GM23338 (cell line): ENCODE results near the gene RIOX2. TPM values are rescaled to one million over a fixed set of nuclear protein-coding genes. Genes with fewer than 3 reads are reported as not detected.

Source experiments
- ATAC-seq: fragments of 200-7000 bp; cut with Tn5 transposase; 3 replicates; pipeline ENCODE4 v1.9.1; 2020
- DNase-seq: peaks from one replicate; pipeline ENCODE4 v3.0.0-alpha.2; 2015; ENCODE audit warnings: low spot score
- H2AFZ ChIP-seq: fragments of 200-600 bp; sonication (generic); 2 replicates; pipeline ENCODE4 v1.8.0; 2016; ENCODE audit warnings: antibody characterized with exemption, mild to moderate bottlenecking, moderate library complexity
- H3F3A ChIP-seq: fragments of 200-600 bp; sonication (generic); replicated peaks from 2 replicates; pipeline ENCODE4 v1.8.0; 2017; ENCODE audit warnings: antibody characterized with exemption, mixed run types, low read depth
- H3K27ac ChIP-seq: fragments of 200-600 bp; sonication (generic); 2 replicates; pipeline ENCODE4 v1.6.1; 2016; ENCODE audit warnings: low read depth
- H3K27me3 ChIP-seq: fragments of 200-600 bp; sonication (generic); 2 replicates; pipeline ENCODE4 v1.8.0; 2016; ENCODE audit warnings: mild to moderate bottlenecking, mixed run types, moderate library complexity; ENCODE audit not compliant: insufficient read depth
- H3K36me3 ChIP-seq: fragments of 200-600 bp; sonication (generic); 2 replicates; pipeline ENCODE4 v1.8.0; 2016; ENCODE audit warnings: mild to moderate bottlenecking; ENCODE audit not compliant: insufficient read depth
- H3K4me1 ChIP-seq: fragments of 200-600 bp; sonication (generic); 2 replicates; pipeline ENCODE4 v1.8.0; 2016; ENCODE audit warnings: mild to moderate bottlenecking, moderate library complexity; ENCODE audit not compliant: insufficient read depth
- H3K4me2 ChIP-seq: fragments of 200-600 bp; sonication (generic); 2 replicates; pipeline ENCODE4 v1.7.1; 2017; ENCODE audit warnings: mixed run types
- H3K4me3 ChIP-seq: fragments of 200-600 bp; sonication (generic); 2 replicates; pipeline ENCODE4 v1.6.1; 2016; ENCODE audit warnings: mixed run types
- H3K79me2 ChIP-seq: fragments of 200-600 bp; sonication (generic); replicated peaks from 2 replicates; pipeline ENCODE4 v1.8.0; 2017; ENCODE audit warnings: mild to moderate bottlenecking; ENCODE audit not compliant: insufficient read depth
- H3K9me2 ChIP-seq: fragments of 200-600 bp; sonication (generic); 2 replicates; pipeline ENCODE4 v1.8.0; 2017; ENCODE audit not compliant: insufficient read depth
- H4K20me1 ChIP-seq: fragments of 200-600 bp; sonication (generic); replicated peaks from 2 replicates; pipeline ENCODE4 v1.8.0; 2017; ENCODE audit warnings: mild to moderate bottlenecking; ENCODE audit not compliant: insufficient read depth
- H3K27ac Mint-ChIP-seq: 2 replicates; pipeline ENCODE4 v1.8.0; 2020; ENCODE audit warnings: inconsistent platforms, mild to moderate bottlenecking, moderate library complexity, mixed read lengths
- H3K27me3 Mint-ChIP-seq: 3 replicates; pipeline ENCODE4 v1.8.0; 2022; ENCODE audit warnings: low read depth, mild to moderate bottlenecking, moderate library complexity, mixed read lengths, inconsistent platforms; ENCODE audit not compliant: insufficient read depth, poor library complexity
- H3K36me3 Mint-ChIP-seq: 3 replicates; pipeline ENCODE4 v1.8.0; 2021; ENCODE audit warnings: low read depth, mild to moderate bottlenecking, inconsistent platforms, moderate library complexity, mixed read lengths
- H3K4me1 Mint-ChIP-seq: 3 replicates; pipeline ENCODE4 v1.8.0; 2020; ENCODE audit warnings: mild to moderate bottlenecking, inconsistent platforms, mixed read lengths
- H3K4me3 Mint-ChIP-seq: 3 replicates; pipeline ENCODE4 v1.8.0; 2021; ENCODE audit warnings: moderate library complexity, mild to moderate bottlenecking, inconsistent platforms, mixed read lengths
- H3K9me3 Mint-ChIP-seq: 3 replicates; pipeline ENCODE4 v1.8.0; 2020; ENCODE audit warnings: moderate library complexity, mild to moderate bottlenecking, inconsistent platforms, mixed read lengths
- CREB1 ChIP-seq: fragments of 250-450 bp; sonication (Bioruptor Pico); IDR thresholded peaks from 2 replicates; pipeline ENCODE4 v1.5.0; 2020; ENCODE audit warnings: low read depth, mild to moderate bottlenecking, moderate library complexity
- CTCF ChIP-seq, 2 experiments: fragments of 200-600 bp in 1 of 2; sonication (generic) in 1 of 2; conservative IDR thresholded peaks; 2 replicates each; pipeline versions ENCODE4 v1.5.1 to v1.6.1; 2016 to 2017; ENCODE audit warnings: antibody characterized with exemption in 2 of 2, low read depth in 2 of 2, mild to moderate bottlenecking in 2 of 2, moderate library complexity in 1 of 2
- ETS1 ChIP-seq: IDR thresholded peaks from 2 replicates; pipeline ENCODE4 v1.6.1; 2016; ENCODE audit warnings: antibody characterized with exemption
- EZH2 ChIP-seq: fragments of 200-600 bp; sonication (generic); IDR thresholded peaks from one replicate; pipeline ENCODE4 v1.8.0; 2017; ENCODE audit warnings: antibody characterized with exemption, mild to moderate bottlenecking, low read depth; ENCODE audit not compliant: unreplicated experiment
- EZH2phosphoT487 ChIP-seq: fragments of 200-600 bp; sonication (generic); IDR thresholded peaks from one replicate; pipeline ENCODE4 v1.8.1; 2018; ENCODE audit warnings: antibody characterized with exemption; ENCODE audit not compliant: unreplicated experiment
- JUNB ChIP-seq: IDR thresholded peaks from one replicate; pipeline ENCODE4 v1.6.1; 2016; ENCODE audit warnings: antibody characterized with exemption; ENCODE audit not compliant: unreplicated experiment
- NANOG ChIP-seq: IDR thresholded peaks from 2 replicates; pipeline ENCODE4 v1.6.1; 2016; ENCODE audit warnings: antibody characterized with exemption, borderline replicate concordance
- POLR2AphosphoS5 ChIP-seq: IDR thresholded peaks from 2 replicates; pipeline ENCODE4 v1.6.1; 2016; ENCODE audit warnings: antibody characterized with exemption, low read depth
- REST ChIP-seq: IDR thresholded peaks from one replicate; pipeline ENCODE4 v1.6.1; 2018; ENCODE audit warnings: antibody characterized with exemption; ENCODE audit not compliant: unreplicated experiment
- STAT1 ChIP-seq: IDR thresholded peaks from one replicate; pipeline ENCODE4 v1.6.1; 2016; ENCODE audit warnings: antibody characterized with exemption; ENCODE audit not compliant: unreplicated experiment
- ZNF114 ChIP-seq: fragments of 250-450 bp; sonication (Bioruptor Pico); IDR thresholded peaks from 2 replicates; pipeline ENCODE4 v1.5.0; 2020; ENCODE audit warnings: mild to moderate bottlenecking, moderate library complexity
- ZNF331 ChIP-seq: fragments of 250-450 bp; sonication (Bioruptor Pico); IDR thresholded peaks from 2 replicates; pipeline ENCODE4 v1.5.0; 2020; ENCODE audit warnings: low read depth, mild to moderate bottlenecking, moderate library complexity
- ZNF462 ChIP-seq: fragments of 250-450 bp; sonication (Bioruptor Pico); IDR thresholded peaks from 2 replicates; pipeline ENCODE4 v1.5.0; 2020; ENCODE audit warnings: mild to moderate bottlenecking, moderate library complexity
- polyA plus RNA-seq: library from polyadenylated mRNA; unstranded; fragments of >200 nt; fragmentation: Nextera tagmentation; extraction: Ambion mirVana; gene quantifications from 2 replicates; pipeline ENCODE4 v1.2.1, GENCODE V29; 2016
- total RNA-seq: library from RNA; depleted of rRNA; stranded (reverse); fragments of >200 nt; shearing (Covaris generic); gene quantifications from 2 replicates; pipeline ENCODE4 v1.2.3, GENCODE V29; 2014

Gene RIOX2
- total and polyA plus RNA-seq, 2 experiments from 2014 or later: 9.0 to 10.7 TPM

- Histone ChIP-seq H3K79me2 (no peaks in the 10 kb centered on the region), H4K20me1 (no peaks in the 10 kb centered on the region), H3K4me1 (peaks cover 24% of the 10 kb centered on the region), H3K27ac (no peak overlapping the region), H3K4me3 (no peak overlapping the region), H3F3A (0 out of 2 replicates have a peak, but pooled peaks cover 3% of the 10 kb centered on the region), H3K9me2 (peaks cover 7% of the 10 kb centered on the region; the same call in 1 of the 2 replicates), H2AFZ (peak overlapping the region; percentile 57), H3K36me3 (no peaks in the 10 kb centered on the region), H3K27me3 (no peaks in the 10 kb centered on the region), H3K4me2 (no peak overlapping the region; the same call in 1 of the 2 replicates)
- Mint-ChIP-seq H3K36me3 (no peaks in the 10 kb centered on the region), H3K9me3 (no peaks in the 10 kb centered on the region), H3K4me3 (no peak overlapping the region), H3K4me1 (peaks cover 27% of the 10 kb centered on the region), H3K27ac (no peak overlapping the region), H3K27me3 (no peaks in the 10 kb centered on the region)
- DNase-seq (no peak), ATAC-seq (peak; percentile 67)
- TF ChIP-seq CREB1 (CRISPR knock-in tag) (no peak), ETS1 (no peak), EZH2 (no peak), ZNF114 (CRISPR knock-in tag) (no peak), STAT1 (no peak), ZNF462 (CRISPR knock-in tag) (no peak), JUNB (no peak), ZNF331 (CRISPR knock-in tag) (no peak), POLR2AphosphoS5 (no peak), REST (no peak), EZH2phosphoT487 (no peak), CTCF (conservative IDR thresholded peaks at IDR 0.05; ENCODE audit: low read depth in 2 of 2) (no peak), NANOG (no peak)
These were observed 20.4 kb upstream of the RIOX2 start for GRCh38 chr3:97992547-97993173.
